ENCODE data around the gene HBP1.

- TF ChIP-seq CTCF (IDR thresholded peaks at IDR 0.05; ENCODE audit: insufficient read depth, low read length) (no peak), POLR2AphosphoS5 (IDR thresholded peaks at IDR 0.05; ENCODE audit: low read depth) (no peak), REST (IDR thresholded peaks at IDR 0.05; ENCODE audit: insufficient replicate concordance, low read depth) (no peak), SPI1 (IDR thresholded peaks at IDR 0.05; ENCODE audit: borderline replicate concordance, low read depth) (no peak)
Observed at GRCh38 chr7:107210400-107210799, 41.6 kb downstream of the HBP1 start.

Measured in HL-60 (cell line).